ENCODE measurements around the gene GAK.

Gene GAK

DNA sequence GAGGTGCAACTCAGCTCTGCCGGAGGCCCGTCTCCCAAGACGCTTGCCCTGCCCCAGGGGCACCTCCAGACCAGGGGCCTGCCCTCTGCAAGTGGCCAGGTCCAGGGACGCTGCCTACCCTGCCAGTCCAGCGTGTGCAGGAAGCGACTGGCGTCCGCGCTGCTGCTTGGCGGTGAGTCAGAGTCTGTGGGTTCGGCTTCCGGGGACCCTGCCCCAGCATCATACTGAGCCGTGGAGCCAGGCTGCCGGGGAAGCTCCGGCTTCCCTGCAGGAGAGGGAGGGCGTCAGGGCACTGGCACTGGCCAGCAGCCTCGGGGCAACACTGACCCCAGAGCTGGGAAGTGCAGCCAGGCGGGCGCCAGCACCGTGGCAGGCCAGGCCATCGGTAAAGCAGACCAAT, 63.7 kb downstream of the GAK start:
- DNase-seq (ENCODE audit: low spot score): no peak

DNA sequence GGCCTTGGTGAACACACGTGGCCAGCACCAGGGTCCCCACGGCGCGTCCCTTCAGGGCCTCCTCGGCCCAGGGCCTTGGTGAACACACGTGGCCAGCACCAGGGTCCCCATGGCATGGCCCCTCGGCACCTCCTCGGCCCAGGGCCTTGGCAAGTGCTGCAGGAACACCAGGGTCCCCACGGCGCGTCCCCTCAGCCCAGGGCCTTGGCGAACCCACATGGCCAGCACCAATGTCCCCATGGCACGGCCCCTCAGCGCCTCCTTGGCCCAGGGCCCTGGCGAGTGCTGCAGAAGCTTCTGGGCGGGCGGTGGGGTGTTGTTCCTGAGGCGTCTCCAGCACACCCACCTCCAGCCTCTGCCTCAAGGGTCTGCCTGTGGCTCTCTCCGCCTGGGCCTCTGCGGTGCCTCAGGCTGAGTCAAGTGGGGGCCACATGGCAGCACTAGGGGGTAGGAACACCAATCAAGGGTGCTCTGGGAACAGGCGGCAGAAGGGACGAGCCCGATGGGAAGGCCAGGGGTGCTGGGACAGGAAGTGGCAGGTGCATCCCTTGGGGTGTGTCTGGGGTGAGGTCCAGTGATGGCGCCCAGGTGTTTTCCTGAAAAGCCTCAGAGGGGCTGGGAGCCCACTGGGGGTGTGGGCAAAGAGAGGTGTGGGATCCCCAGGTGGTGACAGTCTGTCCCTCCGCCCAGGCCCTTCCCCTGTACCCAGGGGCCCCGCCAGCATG, 64.4 kb downstream of the GAK start:
- no peak for DNase-seq (ENCODE audit: low spot score)

- DNase-seq (ENCODE audit: low spot score): no peak
These were observed 65.2 kb downstream of the GAK start for GRCh38 chr4:866761-867390.

GRCh38 chr4:866068-866760, 65.9 kb downstream of the GAK start:
- DNase-seq (ENCODE audit: low spot score): no peak

- DNase-seq (ENCODE audit: low spot score): no peak
These were observed 66.5 kb downstream of the GAK start for GRCh38 chr4:865572-865971.

- DNase-seq (ENCODE audit: low spot score): no peak
These were observed 67.0 kb downstream of the GAK start for GRCh38 chr4:865121-865465.

DNA sequence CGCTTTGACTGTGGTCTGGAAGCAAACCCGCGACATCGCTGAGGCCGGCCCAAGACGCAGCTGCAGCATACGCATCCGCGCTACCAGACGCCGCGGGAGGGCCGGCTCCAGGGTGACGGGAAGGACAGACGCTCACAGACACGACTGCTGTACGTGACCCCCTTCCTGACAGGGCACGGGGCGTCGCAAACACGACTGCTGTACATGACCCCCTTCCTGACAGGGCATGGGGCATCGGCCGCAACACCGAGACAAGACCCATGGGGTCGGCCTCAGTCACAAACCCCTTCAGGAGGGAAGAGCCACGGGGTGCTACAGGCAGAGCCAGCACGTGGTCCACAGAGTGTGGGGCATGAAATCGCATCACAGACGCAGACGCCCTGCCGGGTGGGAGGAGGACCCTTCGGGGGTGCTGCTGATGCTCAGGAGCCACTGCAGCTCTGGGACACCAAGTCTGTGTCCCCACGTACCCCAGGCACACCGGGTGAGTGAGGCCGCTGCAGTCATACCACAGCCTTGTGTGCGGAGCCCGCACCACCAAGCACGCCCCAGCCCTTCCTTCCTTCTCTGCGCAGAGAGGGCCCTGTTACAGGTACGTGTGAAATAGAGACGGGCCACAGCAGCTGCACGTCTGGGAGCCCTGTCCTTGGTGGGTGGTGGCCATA, 67.5 kb downstream of the GAK start:
- DNase-seq (ENCODE audit: low spot score): no peak

GRCh38 chr4:860561-860960, 71.6 kb downstream of the GAK start:
- no peak for DNase-seq (ENCODE audit: low spot score)

GRCh38 chr4:859496-859895, 72.6 kb downstream of the GAK start:
- DNase-seq (ENCODE audit: low spot score): no peak

DNA sequence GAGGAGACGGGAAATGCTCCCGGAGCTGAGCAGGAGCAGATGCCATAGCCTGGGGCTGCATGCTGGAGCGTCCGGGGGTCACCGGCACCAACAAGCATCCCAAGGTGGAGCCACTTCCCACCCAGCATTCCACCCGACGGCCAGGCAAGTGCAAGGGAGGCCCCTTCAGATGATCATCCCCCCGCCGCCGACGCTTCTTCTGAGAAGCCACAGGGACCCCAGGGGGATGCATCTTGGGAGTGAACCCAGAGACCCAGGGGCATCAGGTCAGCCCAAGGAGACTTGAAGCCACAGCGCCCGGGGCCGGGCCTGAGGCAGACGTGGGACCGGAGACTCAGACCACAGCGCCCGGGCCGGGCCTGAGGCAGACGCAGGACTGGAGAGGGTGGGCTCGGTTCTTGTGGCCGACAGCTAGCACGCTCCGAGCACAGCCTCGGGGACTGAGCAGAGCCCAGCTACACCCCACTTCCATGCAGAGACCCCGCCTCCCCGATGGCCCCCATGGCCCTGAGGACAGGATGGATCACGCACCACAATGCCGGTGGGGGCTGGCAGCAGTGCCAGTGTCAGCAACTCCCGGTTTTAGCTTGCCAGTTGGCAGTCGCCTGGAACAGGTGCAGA, 73.2 kb downstream of the GAK start:
- DNase-seq (ENCODE audit: low spot score): no peak

DNA sequence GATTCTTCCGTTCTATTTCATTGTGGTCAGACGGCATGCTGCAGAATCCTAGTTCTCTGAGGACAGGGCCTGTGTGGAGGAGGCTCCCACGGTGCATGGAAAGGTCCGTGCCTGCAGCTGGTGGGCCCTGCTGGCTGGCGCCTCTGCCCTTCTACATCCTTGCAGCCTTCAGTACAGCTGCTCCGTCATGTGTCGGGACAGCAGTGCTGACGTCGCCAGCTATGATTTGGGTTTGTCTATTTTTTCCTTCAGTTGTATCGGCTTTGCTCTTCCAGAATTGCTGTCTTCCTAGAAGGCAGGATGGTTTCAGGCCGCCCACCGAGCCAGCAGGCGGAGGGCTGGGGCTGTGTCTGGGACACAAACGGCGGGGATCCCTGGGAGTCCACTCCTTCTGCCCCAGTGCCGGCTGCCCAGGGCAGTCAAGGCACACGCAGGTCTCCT, 74.1 kb downstream of the GAK start:
- DNase-seq (ENCODE audit: low spot score): no peak

DNA sequence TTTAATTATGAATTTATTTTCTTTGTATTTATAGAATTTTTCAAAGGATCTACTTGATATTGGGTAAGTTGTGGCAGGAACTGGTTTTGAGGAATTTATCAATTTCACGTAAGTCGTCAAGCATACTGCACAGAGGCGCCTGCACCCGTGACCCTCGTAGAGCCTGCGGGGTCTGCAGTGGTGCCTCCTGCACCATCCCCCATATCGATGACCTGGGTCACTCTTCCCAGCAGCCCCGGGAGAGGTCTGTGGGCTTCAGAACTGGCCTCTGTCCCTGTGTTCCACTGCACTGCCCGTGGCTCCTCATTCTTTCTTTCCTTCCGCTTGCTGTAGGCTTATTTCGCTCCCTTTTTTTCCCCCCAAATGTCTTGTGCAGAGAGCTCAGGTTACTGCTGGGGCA, 74.7 kb downstream of the GAK start:
- DNase-seq (ENCODE audit: low spot score): no peak

DNA sequence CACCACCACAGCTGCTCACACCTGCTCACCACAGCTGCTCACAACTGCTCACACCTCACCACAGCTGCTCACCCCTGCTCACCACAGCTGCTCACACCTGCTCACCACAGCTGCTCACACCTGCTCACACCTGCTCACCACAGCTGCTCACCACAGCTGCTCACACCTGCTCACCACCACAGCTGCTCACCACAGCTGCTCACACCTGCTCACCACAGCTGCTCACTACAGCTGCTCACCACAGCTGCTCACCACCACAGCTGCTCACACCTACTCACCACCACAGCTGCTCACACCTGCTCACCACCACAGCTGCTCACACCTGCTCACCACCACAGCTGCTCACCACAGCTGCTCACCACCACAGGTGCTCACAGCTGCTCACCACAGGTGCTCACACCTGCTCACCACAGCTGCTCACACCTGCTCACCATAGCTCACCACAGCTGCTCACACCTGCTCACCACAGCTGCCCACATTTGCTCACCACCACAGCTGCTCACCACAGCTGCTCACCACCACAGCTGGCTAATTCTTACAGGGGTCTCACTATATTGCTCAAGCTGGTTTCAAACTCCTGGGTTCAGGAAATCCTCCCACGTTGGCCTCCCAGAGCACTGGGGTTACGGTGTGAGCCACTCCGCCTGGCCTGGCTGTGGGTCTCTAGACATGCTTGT, 75.8 kb downstream of the GAK start:
- DNase-seq (ENCODE audit: low spot score): no peak

- DNase-seq (ENCODE audit: low spot score): no peak
These were observed 76.3 kb downstream of the GAK start for GRCh38 chr4:855880-856224.

DNA sequence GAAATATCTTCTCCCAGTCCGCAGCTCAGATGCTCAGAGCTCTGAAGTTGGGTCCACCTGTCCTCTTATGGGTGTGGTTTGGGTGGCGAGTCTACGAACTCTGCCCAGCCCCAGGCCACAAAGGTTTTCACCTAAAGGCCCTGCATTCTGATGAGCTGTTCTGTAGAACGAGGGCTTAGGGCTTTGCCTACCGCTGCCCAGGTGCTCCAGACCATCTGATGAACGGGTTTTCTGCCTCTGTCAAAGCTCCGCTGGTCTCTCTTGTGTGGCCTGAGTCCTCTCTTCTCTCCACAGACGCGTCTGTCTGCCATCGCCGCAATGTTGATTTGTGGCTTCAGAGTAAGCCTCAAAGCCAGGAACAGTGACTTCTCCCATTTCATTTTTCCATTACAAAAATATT, 77.8 kb downstream of the GAK start:
- DNase-seq (ENCODE audit: low spot score): no peak

- DNase-seq (ENCODE audit: low spot score): no peak
These were observed 78.7 kb downstream of the GAK start for GRCh38 chr4:853416-853781.

GRCh38 chr4:851701-852430, 80.2 kb downstream of the GAK start:
- no peak for DNase-seq (ENCODE audit: low spot score)

GRCh38 chr4:850323-850945, 81.7 kb downstream of the GAK start:
- DNase-seq (ENCODE audit: low spot score): no peak

DNA sequence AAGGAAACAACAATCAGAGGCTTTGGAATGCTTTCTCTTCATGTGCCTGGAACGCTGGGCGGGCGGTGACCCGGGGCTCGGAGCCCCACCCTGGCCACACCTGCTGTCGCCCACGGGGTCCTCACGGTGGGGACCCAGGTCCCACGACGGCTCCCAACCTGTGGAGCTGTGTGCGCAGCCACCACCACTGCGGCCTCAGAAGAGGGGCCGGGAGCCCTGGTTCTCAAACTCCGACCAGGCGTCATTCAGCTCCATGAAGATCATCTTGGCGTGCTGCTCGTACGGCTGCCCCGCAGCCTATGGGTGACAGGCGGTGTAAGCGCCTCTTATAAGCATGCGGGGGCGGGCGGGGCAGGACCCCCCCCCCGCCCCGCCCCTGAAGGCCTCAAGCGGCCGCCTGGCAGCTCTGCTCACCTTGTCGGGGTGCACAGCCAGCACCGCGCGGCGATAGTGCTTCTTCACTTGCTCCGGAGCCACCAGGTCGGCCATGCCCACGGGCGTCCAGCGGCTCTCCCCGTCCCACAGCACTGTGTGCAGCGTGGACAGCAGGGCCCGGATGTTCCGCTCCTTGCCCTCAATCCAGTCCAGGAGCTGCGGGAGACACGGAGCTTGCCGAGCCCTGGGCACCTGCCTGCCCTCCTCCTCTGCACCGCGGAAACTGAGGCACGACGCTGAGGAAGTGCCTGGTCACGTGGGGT, 82.5 kb downstream of the GAK start:
- no peak for DNase-seq (ENCODE audit: low spot score)

GRCh38 chr4:848803-849477, 83.2 kb downstream of the GAK start:
- DNase-seq (ENCODE audit: low spot score): no peak
